Muscle layer of duodenum (tissue), 2 donors: ENCODE measurements around the gene FIGLA.

Source experiments
- H3K27ac ChIP-seq: one replicate; pipeline ENCODE4 v1.7.0; 2013; ENCODE audit warnings: mild to moderate bottlenecking, low read length
- H3K27me3 ChIP-seq: one replicate; pipeline ENCODE4 v1.7.0; 2013; ENCODE audit warnings: low read depth, mild to moderate bottlenecking, control low read depth, low read length
- H3K36me3 ChIP-seq, 2 donors: one replicate each; pipeline ENCODE4 v1.7.0; 2013; ENCODE audit warnings: low read length in 2 of 2, control low read depth in 1 of 2, mild to moderate bottlenecking in 1 of 2; ENCODE audit not compliant: insufficient read depth in 2 of 2, control insufficient read depth in 1 of 2
- H3K4me1 ChIP-seq, 2 donors: one replicate each; pipeline ENCODE4 v1.7.0; 2013; ENCODE audit warnings: low read length in 2 of 2, mild to moderate bottlenecking in 2 of 2, control low read depth in 1 of 2, moderate library complexity in 1 of 2; ENCODE audit not compliant: insufficient read depth in 2 of 2, control insufficient read depth in 1 of 2
- H3K4me3 ChIP-seq, 2 donors: one replicate each; pipeline ENCODE4 v1.7.0; 2013; ENCODE audit warnings: low read length in 2 of 2, low read depth in 1 of 2, mild to moderate bottlenecking in 1 of 2
- H3K9me3 ChIP-seq, 2 donors: one replicate each; pipeline ENCODE4 v1.7.0; 2013; ENCODE audit warnings: low read length in 2 of 2, control low read depth in 1 of 2, mild to moderate bottlenecking in 1 of 2; ENCODE audit not compliant: control insufficient read depth in 1 of 2
- donor health status: healthy.

Gene FIGLA

DNA sequence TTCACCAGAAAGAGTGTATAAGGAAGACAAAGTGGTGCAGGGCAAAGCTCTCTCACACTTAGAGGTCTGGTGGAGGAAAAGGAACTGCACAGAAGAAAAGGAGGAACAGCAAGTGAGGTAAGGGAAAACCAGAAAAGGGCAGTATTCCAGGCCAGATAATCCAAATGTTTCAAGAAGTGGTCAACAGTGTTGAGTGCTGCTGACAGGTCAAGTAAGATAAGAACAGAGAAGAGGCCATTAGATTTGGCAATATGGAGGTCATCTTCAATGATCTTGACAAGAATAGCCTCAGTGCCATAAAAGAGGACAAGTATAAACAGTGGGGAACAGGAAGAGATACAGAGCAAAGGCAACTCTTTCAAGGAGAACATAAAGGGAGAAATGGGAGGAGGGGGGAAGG is 37.4 kb downstream of the FIGLA start:
- Histone ChIP-seq H3K27ac (no peak overlapping the region), H3K4me1 (no peaks in the 10 kb centered on the region), H3K27me3 (no peaks in the 10 kb centered on the region), H3K36me3 (no peaks in the 10 kb centered on the region), H3K4me3 (no peak overlapping the region), H3K9me3 (no peaks in the 10 kb centered on the region)

DNA sequence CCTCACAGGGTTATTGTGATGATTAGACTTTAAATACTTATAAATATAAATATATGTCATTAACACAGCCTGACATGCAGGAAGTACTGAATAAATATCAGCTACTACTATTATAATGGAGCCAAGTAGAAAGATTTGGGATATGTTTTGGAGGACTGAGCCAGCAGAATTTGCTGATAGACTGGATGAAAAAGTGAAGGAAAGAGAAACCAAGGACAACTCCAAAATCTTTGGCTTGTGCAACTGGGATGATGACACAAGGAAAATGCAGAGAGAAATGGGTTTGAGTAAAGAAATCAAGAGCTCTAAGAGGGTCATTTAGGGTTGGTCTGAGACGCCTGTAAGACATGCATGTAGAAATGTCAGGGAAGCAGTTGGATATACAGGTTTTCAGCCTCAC is 38.0 kb downstream of the FIGLA start:
- Histone ChIP-seq H3K4me3 (no peak overlapping the region), H3K27ac (no peak overlapping the region), H3K9me3 (no peaks in the 10 kb centered on the region), H3K36me3 (no peaks in the 10 kb centered on the region), H3K4me1 (no peaks in the 10 kb centered on the region), H3K27me3 (no peaks in the 10 kb centered on the region)

DNA sequence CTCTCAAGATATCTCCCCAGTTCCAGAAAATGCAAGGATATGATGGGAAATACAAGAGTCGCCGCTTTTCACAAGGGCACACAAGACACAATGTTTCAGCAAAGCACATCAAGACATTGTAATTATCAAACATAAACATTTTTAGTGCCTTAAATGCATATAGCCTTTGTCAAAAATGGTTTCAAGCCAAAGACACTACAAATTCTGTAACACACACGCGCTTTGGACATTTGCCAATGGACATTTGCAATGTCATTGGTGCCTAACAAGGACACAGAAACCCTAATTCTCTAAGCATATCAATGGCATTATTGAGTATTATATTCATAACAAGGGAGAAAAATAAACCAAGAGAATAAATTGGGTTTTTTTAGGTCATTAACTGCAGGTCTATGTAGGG is 38.6 kb downstream of the FIGLA start:
- H3K9me3 ChIP-seq, result no peaks in the 10 kb centered on the region
- H3K27ac ChIP-seq, result no peak overlapping the region
- no peak overlapping the region for H3K4me3 ChIP-seq
- no peaks in the 10 kb centered on the region for H3K27me3 ChIP-seq
- no peaks in the 10 kb centered on the region for H3K4me1 ChIP-seq
- H3K36me3 ChIP-seq, result no peaks in the 10 kb centered on the region

DNA sequence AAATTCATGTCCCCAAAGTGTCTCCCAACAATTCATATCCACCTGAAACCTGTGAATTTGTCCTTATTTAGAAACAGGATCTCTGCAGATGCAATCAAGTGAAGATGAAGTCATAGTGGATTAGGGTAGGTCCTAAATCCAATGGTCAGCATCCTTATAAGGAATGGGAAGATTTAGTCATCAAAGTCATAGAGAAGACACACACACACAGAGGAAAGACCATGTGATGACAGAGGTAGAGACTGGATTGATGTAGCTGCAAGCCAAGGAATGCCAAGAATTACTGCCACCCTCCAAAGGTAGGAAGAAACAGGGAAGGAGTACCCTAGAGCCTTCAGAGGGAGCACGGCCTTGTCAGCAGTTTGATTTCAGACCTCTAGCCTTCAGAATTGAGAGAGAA is 40.1 kb downstream of the FIGLA start:
- Histone ChIP-seq H3K4me1 (no peaks in the 10 kb centered on the region), H3K27me3 (no peaks in the 10 kb centered on the region), H3K9me3 (no peaks in the 10 kb centered on the region), H3K4me3 (no peak overlapping the region), H3K27ac (no peak overlapping the region), H3K36me3 (no peaks in the 10 kb centered on the region)

DNA sequence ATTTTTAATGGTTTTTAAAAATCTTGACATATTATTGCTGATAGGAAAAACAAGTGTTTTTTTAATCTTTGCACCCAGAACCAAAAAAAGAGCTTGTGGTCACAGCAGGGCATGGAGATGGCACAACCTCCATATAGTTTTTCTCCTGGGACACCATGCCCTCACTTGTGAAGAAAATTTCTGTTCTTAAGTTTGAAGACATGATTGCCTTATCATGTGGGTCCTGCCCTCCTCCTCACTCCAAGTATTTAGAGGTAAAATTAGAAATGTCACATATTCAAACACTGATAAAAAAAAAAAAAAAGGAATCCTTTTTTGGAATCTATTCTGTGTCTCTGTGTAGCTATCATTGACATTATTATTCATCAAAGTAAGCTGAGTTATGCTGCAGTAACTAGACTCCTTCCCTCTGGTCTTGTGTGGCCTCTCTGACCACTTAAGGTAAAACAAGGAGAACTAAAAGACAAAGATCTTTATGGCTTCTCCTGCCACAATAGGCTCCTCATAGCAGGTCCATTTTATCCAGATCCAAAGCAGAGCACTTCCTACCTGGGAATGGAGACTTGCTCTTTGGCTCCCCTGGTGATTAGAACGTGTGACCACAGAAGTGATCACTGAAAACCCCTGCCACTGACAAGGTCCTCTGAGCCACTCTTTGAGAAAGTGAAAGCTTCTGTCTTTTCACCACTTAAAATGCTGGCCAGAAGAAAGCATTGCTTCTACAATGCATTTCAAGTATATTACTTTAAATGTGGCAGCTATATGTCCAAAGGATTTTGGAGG is 42.2 kb downstream of the FIGLA start:
- Histone ChIP-seq H3K4me3 (no peak overlapping the region), H3K27me3 (no peaks in the 10 kb centered on the region), H3K27ac (no peak overlapping the region), H3K9me3 (no peaks in the 10 kb centered on the region), H3K4me1 (no peaks in the 10 kb centered on the region), H3K36me3 (no peaks in the 10 kb centered on the region)

DNA sequence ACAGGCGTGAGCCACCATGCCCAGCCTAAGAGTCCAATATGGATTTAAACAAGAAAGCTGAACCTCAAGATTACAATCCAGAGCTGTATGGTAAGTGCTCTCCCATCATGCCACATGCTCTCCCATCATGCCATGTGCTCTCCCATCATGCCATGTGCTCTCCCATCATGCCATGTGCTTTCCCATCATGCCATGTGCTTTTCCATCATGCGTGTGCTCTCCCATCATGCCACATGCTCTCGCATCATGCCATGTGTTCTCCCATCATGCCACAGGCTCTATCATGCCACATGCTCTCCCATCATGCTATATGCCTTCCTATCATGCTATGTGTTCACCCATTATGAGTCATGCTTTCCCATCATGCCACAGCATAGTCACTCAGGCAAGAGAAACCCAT is 43.2 kb downstream of the FIGLA start:
- Histone ChIP-seq H3K9me3 (no peaks in the 10 kb centered on the region), H3K27ac (no peak overlapping the region), H3K4me3 (no peak overlapping the region), H3K36me3 (no peaks in the 10 kb centered on the region), H3K27me3 (no peaks in the 10 kb centered on the region), H3K4me1 (no peaks in the 10 kb centered on the region)

DNA sequence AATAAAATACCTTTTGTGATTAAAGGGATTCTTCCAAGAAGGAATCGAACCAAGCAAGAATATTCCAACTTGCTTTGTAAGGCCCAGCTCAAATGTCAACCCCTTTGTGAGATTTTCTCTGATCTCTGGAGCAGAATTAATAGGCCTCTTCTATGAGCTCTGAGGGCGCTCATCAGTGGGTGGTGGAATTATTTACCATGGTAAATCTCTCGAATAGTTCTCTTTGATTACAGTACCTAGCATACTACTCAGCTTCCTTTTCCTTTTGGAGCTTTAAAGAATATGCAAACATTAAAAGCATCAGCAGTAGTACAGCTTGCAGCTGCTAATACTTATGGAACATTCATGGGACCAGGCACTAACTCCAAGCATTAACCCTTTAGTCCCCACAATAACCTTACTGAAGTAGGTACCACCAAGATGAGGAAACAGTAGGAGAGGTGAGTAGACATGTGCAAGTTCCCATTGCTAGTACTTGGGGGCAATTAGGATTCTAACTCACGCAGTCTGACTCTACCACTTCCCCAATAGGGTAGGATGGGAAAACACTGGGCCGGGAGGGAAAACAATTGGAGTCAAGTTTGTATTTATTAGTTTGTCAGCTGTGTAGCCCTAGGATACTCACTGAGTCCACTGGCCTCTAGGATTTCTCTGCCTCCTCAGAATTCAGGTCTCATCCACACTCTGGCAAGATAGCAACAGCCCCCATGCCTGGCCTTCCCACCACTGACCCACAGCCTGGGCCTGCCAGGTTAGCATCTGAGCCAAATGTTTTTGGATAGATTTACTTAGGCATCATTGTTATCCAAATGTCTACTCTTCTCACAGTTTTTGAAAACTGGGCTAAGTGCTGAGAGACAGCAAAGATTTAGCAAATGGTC is 44.1 kb downstream of the FIGLA start:
- no peak overlapping the region for H3K27ac ChIP-seq
- no peaks in the 10 kb centered on the region for H3K27me3 ChIP-seq
- H3K9me3 ChIP-seq, result no peaks in the 10 kb centered on the region
- no peaks in the 10 kb centered on the region for H3K36me3 ChIP-seq
- no peak overlapping the region for H3K4me3 ChIP-seq
- no peaks in the 10 kb centered on the region for H3K4me1 ChIP-seq

DNA sequence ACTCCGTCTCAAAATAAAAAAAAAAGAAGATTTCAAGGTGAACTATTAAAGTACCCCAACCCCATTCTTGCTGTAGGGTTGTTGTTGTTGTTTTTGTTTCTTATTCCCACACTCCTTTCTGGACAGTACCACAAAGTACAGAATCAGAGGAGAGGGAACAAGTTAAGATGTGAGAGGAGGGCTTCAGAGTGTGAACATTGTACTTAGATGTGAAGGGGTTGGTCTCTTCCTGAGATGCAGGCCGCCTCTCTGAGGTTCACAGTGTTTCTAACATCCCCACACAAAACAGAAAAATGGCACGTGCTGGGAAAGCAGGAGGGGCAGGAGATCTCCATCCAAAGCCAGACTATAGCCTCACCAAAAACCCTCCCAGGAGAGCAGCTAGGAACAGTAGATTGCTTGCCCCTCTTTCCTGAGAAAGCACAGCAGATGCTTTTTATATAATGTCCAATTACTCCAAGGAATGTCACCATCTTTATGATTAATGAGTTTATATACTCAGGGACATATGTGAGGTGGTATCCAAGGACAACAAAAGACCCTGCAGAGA is 45.1 kb downstream of the FIGLA start:
- Histone ChIP-seq H3K27me3 (no peaks in the 10 kb centered on the region), H3K4me3 (no peak overlapping the region), H3K9me3 (no peaks in the 10 kb centered on the region), H3K4me1 (no peaks in the 10 kb centered on the region), H3K36me3 (no peaks in the 10 kb centered on the region), H3K27ac (no peak overlapping the region)

DNA sequence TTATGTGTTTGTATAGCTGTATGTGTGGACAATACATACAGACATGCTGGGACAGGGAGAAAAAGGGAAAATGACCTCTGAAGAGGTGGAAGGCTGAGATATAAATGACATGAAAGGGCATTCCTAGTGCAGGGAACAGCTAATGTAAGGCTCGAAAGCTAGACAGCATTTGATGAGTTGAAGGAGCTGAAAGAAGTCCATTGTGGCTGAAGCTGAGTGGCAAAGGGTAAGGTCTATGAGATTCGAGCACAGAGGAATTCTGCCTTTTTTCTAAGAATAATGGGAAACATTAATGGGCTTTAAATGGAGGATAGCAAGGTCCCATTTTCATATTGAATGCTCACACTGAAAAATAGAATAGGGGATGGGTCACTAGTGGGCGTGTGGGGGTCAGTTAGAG is 46.0 kb downstream of the FIGLA start:
- Histone ChIP-seq H3K27me3 (no peaks in the 10 kb centered on the region), H3K4me1 (no peaks in the 10 kb centered on the region), H3K4me3 (no peak overlapping the region), H3K36me3 (no peaks in the 10 kb centered on the region), H3K9me3 (peaks cover 0 to 4% of the 10 kb centered on the region in 2 donors), H3K27ac (no peak overlapping the region)

DNA sequence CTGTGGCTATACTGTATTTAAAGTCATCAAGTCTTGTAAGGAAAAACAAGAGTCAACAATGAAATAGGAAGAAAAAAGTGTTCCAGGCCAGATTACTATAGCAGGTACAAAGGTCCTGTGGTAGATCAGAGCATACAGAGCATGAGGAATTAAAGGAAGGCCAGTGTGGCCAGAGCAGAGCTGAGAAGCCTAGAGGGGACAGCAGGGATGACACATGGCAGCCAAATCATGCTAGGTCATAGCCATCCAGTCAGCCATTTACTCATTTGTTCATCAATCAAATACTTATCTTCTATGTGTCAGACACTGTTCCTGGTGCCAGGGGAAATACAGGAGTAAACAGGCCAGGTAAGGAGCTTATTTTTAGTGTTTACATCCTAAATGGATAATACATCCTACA is 46.8 kb downstream of the FIGLA start:
- no peaks in the 10 kb centered on the region for H3K4me1 ChIP-seq
- no peak overlapping the region for H3K4me3 ChIP-seq
- no peaks in the 10 kb centered on the region for H3K27me3 ChIP-seq
- H3K27ac ChIP-seq, result no peak overlapping the region
- H3K36me3 ChIP-seq, result no peaks in the 10 kb centered on the region
- H3K9me3 ChIP-seq, result peaks cover 0 to 4% of the 10 kb centered on the region in 2 donors

DNA sequence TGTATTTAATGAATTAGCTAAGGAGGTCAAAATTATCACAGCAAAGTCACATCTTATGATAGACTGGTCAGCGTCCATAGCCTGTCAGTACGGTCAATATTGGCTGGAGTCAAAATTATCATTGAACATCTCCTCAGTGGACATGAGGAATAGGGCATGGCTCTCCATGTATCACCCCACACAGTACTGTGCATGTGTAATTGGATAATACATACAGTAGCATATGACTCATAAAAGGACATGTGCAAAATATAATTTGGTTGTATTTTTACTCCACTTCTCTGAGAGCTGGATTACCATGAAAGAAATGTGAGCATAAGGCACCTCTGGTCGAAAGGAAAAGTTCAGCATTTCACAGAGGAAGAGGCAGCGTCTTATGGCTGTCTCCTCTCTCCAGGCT is 47.4 kb downstream of the FIGLA start:
- peaks cover 0 to 4% of the 10 kb centered on the region in 2 donors for H3K9me3 ChIP-seq
- no peaks in the 10 kb centered on the region for H3K27me3 ChIP-seq
- H3K4me1 ChIP-seq, result no peaks in the 10 kb centered on the region
- no peak overlapping the region for H3K27ac ChIP-seq
- no peaks in the 10 kb centered on the region for H3K36me3 ChIP-seq
- H3K4me3 ChIP-seq, result no peak overlapping the region
